Measurements from ENCODE around the gene ERICH2.

GRCh38 chr2:170782673-170783072 lies 12.5 kb downstream of the ERICH2 start:
- TF ChIP-seq EP300 (IDR thresholded peaks at IDR 0.05; ENCODE audit: borderline replicate concordance in 1 of 2, low read depth in 1 of 2, low read length in 1 of 2), result no peak
- no peak for TF ChIP-seq CTCF (IDR thresholded peaks at IDR 0.05)

Measured in SK-N-SH (cell line).